ENCODE measurements around the gene ISG20L2. TPM values are rescaled to one million over a fixed set of nuclear protein-coding genes. Genes with fewer than 3 reads are reported as not detected.

ISG20L2 gene
- total and polyA plus RNA-seq, 8 donors: 18.3 to 45.9 (median 40.3) TPM

DNA sequence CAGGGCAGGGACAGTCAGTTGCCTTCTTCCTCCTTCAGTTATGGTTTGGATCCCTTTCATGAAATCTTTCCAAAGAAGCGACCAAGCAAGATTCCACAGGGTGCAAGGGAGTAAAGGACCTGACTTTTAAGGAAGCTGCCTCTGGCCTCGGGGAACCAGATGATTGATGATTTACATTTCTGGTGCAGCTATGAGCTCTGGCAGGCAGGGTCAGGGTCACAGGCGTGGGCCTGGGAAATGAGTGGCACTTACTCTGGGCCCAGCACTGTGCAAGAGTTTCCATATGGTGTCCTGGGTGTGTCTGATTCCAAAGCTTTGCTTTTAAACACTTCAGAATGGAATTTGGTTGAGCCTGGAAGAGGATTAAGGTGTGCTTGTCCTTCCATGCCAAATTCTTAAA lies 15.9 kb downstream of the ISG20L2 start:
- ATAC-seq: peak; percentile 20
- DNase-seq: no peak
- peaks cover 0 to 15% of the 10 kb centered on the region in 2 donors for H3K36me3 ChIP-seq
- H3K27me3 ChIP-seq: peaks cover 0 to 7% of the 10 kb centered on the region in 2 donors
- no peak overlapping the region for H3K27ac ChIP-seq
- TF ChIP-seq, protein P1, sequence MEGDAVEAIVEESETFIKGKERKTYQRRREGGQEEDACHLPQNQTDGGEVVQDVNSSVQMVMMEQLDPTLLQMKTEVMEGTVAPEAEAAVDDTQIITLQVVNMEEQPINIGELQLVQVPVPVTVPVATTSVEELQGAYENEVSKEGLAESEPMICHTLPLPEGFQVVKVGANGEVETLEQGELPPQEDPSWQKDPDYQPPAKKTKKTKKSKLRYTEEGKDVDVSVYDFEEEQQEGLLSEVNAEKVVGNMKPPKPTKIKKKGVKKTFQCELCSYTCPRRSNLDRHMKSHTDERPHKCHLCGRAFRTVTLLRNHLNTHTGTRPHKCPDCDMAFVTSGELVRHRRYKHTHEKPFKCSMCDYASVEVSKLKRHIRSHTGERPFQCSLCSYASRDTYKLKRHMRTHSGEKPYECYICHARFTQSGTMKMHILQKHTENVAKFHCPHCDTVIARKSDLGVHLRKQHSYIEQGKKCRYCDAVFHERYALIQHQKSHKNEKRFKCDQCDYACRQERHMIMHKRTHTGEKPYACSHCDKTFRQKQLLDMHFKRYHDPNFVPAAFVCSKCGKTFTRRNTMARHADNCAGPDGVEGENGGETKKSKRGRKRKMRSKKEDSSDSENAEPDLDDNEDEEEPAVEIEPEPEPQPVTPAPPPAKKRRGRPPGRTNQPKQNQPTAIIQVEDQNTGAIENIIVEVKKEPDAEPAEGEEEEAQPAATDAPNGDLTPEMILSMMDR (IDR thresholded peaks at IDR 0.05): no peak
- no peaks in the 10 kb centered on the region for H3K4me1 ChIP-seq
- H3K9me3 ChIP-seq: no peaks in the 10 kb centered on the region
- intact Hi-C loops (cut with DNase I): no loop called here
- H3K4me3 ChIP-seq: no peak overlapping the region

- H3K27ac ChIP-seq: no peak overlapping the region
- ATAC-seq: no peak
- H3K4me3 ChIP-seq: no peak overlapping the region
- TF ChIP-seq, protein P1 (IDR thresholded peaks at IDR 0.05): no peak
- H3K27me3 ChIP-seq: peaks cover 0 to 21% of the 10 kb centered on the region in 2 donors
- intact Hi-C loops (cut with DNase I): no loop called here
- H3K36me3 ChIP-seq: peaks cover 0 to 8% of the 10 kb centered on the region in 2 donors
- H3K4me1 ChIP-seq: peaks cover 5 to 9% of the 10 kb centered on the region in 2 donors
- H3K9me3 ChIP-seq: no peaks in the 10 kb centered on the region
- no peak for DNase-seq
Observed at GRCh38 chr1:156711011-156711817, 17.4 kb downstream of the ISG20L2 start.

DNA sequence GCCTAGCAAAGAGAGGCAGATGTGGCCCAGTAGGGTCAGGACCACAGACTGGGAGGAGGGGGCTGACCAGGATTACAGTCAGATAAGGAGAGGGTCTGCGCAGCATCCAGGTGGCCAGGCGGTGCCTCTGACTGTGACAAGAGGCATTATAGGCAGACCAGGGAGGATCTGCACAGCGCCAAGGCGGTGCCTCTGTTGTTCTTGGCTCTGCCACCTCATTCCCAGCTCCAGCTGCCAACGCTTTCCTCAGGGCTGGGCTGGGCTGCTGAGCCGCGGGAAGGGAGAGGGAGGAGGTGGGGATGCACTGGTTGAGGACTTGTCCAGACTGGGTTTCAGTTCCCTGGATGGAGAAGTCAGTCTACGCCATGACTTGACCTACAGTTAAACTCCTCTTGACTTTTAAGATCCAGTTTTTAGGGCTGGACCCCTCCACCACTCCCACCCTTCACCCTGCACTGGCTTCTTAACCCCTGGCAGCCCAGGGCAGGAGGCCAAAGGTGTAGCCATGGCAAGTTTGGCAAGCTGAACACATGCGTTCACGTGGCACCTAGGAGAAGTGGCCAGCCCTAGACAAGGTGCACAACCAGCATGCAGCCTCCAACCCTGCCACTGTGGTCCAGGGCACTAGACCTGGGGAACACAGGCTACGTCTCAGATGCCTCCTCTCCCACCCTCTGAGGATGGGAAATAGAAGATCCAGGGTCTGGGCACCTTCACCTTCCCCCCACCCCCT lies 18.6 kb downstream of the ISG20L2 start:
- intact Hi-C loops (cut with DNase I): no loop called here
- no peak overlapping the region for H3K27ac ChIP-seq
- peak; percentile 48 for ATAC-seq
- peaks cover 4 to 34% of the 10 kb centered on the region in 2 donors for H3K27me3 ChIP-seq
- DNase-seq: peak in 1 of 4 donors; percentile 53
- H3K4me1 ChIP-seq: peaks cover 17 to 22% of the 10 kb centered on the region in 2 donors
- no peaks in the 10 kb centered on the region for H3K36me3 ChIP-seq
- no peak overlapping the region for H3K4me3 ChIP-seq
- TF ChIP-seq, protein P1 (IDR thresholded peaks at IDR 0.05): no peak
- no peaks in the 10 kb centered on the region for H3K9me3 ChIP-seq

- Histone ChIP-seq H3K27me3 (peaks cover 13 to 43% of the 10 kb centered on the region in 2 donors), H3K9me3 (no peaks in the 10 kb centered on the region), H3K27ac (no peak overlapping the region), H3K4me1 (peaks cover 19 to 28% of the 10 kb centered on the region in 2 donors), H3K36me3 (no peaks in the 10 kb centered on the region), H3K4me3 (no peak overlapping the region)
- DNase-seq: no peak
- intact Hi-C loops (cut with DNase I): no loop called here
- ATAC-seq: no peak
- TF ChIP-seq, protein P1 (IDR thresholded peaks at IDR 0.05): no peak
Observed at GRCh38 chr1:156709031-156709430, 19.5 kb downstream of the ISG20L2 start.

- H3K4me3 ChIP-seq: no peak overlapping the region
- DNase-seq (no peak), ATAC-seq (no peak)
- peaks cover 19 to 28% of the 10 kb centered on the region in 2 donors for H3K4me1 ChIP-seq
- H3K27me3 ChIP-seq: peaks cover 21 to 51% of the 10 kb centered on the region in 2 donors
- H3K36me3 ChIP-seq: no peaks in the 10 kb centered on the region
- H3K9me3 ChIP-seq: no peaks in the 10 kb centered on the region
- TF ChIP-seq, protein P1 (IDR thresholded peaks at IDR 0.05): no peak
- H3K27ac ChIP-seq: peak overlapping the region in 1 of 2 donors; percentile 26
- intact Hi-C loops (cut with DNase I): no loop called here
Observed at GRCh38 chr1:156708218-156708661, 20.3 kb downstream of the ISG20L2 start.
